Endodermal cell (in vitro differentiated cells): ENCODE data around the gene LRRTM2. TPM values are rescaled to one million over a fixed set of nuclear protein-coding genes. Genes with fewer than 3 reads are reported as not detected.

Experiments used
- DNase-seq: peaks from one replicate; pipeline ENCODE4 v3.0.0-alpha.2; 2017
- H3K27ac ChIP-seq: 2 replicates; pipeline ENCODE4 v1.5.1; 2013; ENCODE audit warnings: mild to moderate bottlenecking, low read depth, low read length, moderate library complexity
- H3K27me3 ChIP-seq: 2 replicates; pipeline ENCODE4 v1.6.1; 2013; ENCODE audit warnings: mild to moderate bottlenecking, low read length, moderate library complexity; ENCODE audit not compliant: insufficient read depth, control insufficient read depth, poor library complexity, severe bottlenecking
- H3K36me3 ChIP-seq: 2 replicates; pipeline ENCODE4 v1.7.0; 2013; ENCODE audit warnings: mild to moderate bottlenecking, low read length, moderate library complexity; ENCODE audit not compliant: control insufficient read depth, insufficient read depth
- H3K4me1 ChIP-seq: one replicate; pipeline ENCODE4 v1.7.0; 2013; ENCODE audit warnings: low read length; ENCODE audit not compliant: control insufficient read depth, insufficient read depth
- H3K4me3 ChIP-seq: 2 replicates; pipeline ENCODE4 v1.5.1; 2013; ENCODE audit warnings: mild to moderate bottlenecking, low read length, moderate library complexity
- H3K9ac ChIP-seq: 2 replicates; pipeline ENCODE4 v1.6.1; 2013; ENCODE audit warnings: mild to moderate bottlenecking, low read length, moderate library complexity; ENCODE audit not compliant: poor library complexity, severe bottlenecking; ENCODE audit errors: extremely low read depth
- H3K9me3 ChIP-seq: 2 replicates; pipeline ENCODE4 v1.6.1; 2013; ENCODE audit warnings: mild to moderate bottlenecking, low read length, moderate library complexity; ENCODE audit not compliant: control insufficient read depth
- H3K27ac Mint-ChIP-seq: 2 replicates; pipeline ENCODE4 v1.8.0; 2020; ENCODE audit warnings: mixed read lengths
- H3K27me3 Mint-ChIP-seq: 2 replicates; pipeline ENCODE4 v1.8.0; 2021; ENCODE audit warnings: mild to moderate bottlenecking, mixed read lengths; ENCODE audit not compliant: insufficient read depth
- H3K36me3 Mint-ChIP-seq: 2 replicates; pipeline ENCODE4 v1.8.0; 2020; ENCODE audit warnings: low read depth, mixed read lengths
- H3K4me1 Mint-ChIP-seq: 2 replicates; pipeline ENCODE4 v1.8.0; 2020; ENCODE audit warnings: mixed read lengths
- H3K4me3 Mint-ChIP-seq: 2 replicates; pipeline ENCODE4 v1.8.0; 2020; ENCODE audit warnings: mild to moderate bottlenecking, moderate library complexity, mixed read lengths
- H3K9me3 Mint-ChIP-seq: 2 replicates; pipeline ENCODE4 v1.8.0; 2020; ENCODE audit warnings: mild to moderate bottlenecking, mixed read lengths
- WGBS, 2 experiments: methylation state at CpG; one replicate each; pipeline versions ENCODE4 v1.1.5 to v1.1.7; 2013; ENCODE audit warnings: missing lambda C conversion rate in 2 of 2, mixed read lengths in 1 of 2; ENCODE audit not compliant: insufficient coverage in 1 of 2, insufficient read length in 1 of 2; 5-methylcytosine and 5-hydroxymethylcytosine counted together
- total RNA-seq, 2 donors: library from RNA; stranded (reverse); fragmentation: NEBNext Ultra II Directional in 1 of 2; extraction: Animal tissue kit (Norgen Biotek cat#: 25700) in 1 of 2; gene quantifications; 2 replicates in 1 of 2; 3 replicates in 1 of 2; pipeline ENCODE4 v1.2.1, GENCODE V29; 2021
- TF ChIP-seq, protein P1 (sequence below): fragments of 200-600 bp; sonication (generic); conservative IDR thresholded peaks from 2 replicates; pipeline ENCODE4 v1.5.0; 2021; ENCODE audit warnings: antibody characterized with exemption, mild to moderate bottlenecking

The LRRTM2 gene
- total RNA-seq, 2 donors from 2014 or later, result not detected

DNA sequence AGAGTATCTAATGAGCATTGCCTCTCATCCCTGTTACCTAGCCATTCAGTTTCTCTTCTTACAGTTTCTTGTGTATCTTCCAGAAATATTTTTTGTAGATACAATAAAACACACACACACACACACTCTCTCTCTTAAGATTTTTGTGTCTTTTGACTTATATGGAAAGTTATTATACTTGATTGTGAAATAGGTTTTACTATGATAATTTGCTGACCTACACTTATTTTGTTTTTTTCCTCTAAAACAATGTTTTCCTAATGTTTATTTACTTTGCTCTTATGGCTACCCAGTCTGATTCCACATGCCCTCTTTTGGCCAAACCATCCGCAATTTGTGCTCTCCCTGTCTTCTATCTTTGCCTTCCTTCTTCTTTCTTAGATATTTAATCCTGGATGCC is 25.3 kb downstream of the LRRTM2 start:
- H3K27ac ChIP-seq, result no peak overlapping the region
- Mint-ChIP-seq H3K36me3 (peaks cover 14% of the 10 kb centered on the region), H3K27ac (no peak overlapping the region), H3K27me3 (no peaks in the 10 kb centered on the region), H3K9me3 (no peaks in the 10 kb centered on the region), H3K4me3 (no peak overlapping the region), H3K4me1 (peaks cover 49% of the 10 kb centered on the region)
- no peak for DNase-seq
- peaks cover 7% of the 10 kb centered on the region for H3K36me3 ChIP-seq
- WGBS, 2 experiments, result 90 to 92% methylated on average over 1 of the region's 1 CpG
- H3K27me3 ChIP-seq, result no peaks in the 10 kb centered on the region
- H3K4me3 ChIP-seq, result no peak overlapping the region
- H3K4me1 ChIP-seq, result no peaks in the 10 kb centered on the region
- TF ChIP-seq, protein P1, sequence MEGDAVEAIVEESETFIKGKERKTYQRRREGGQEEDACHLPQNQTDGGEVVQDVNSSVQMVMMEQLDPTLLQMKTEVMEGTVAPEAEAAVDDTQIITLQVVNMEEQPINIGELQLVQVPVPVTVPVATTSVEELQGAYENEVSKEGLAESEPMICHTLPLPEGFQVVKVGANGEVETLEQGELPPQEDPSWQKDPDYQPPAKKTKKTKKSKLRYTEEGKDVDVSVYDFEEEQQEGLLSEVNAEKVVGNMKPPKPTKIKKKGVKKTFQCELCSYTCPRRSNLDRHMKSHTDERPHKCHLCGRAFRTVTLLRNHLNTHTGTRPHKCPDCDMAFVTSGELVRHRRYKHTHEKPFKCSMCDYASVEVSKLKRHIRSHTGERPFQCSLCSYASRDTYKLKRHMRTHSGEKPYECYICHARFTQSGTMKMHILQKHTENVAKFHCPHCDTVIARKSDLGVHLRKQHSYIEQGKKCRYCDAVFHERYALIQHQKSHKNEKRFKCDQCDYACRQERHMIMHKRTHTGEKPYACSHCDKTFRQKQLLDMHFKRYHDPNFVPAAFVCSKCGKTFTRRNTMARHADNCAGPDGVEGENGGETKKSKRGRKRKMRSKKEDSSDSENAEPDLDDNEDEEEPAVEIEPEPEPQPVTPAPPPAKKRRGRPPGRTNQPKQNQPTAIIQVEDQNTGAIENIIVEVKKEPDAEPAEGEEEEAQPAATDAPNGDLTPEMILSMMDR, result no peak
- H3K9ac ChIP-seq, result no peak overlapping the region
- no peaks in the 10 kb centered on the region for H3K9me3 ChIP-seq

DNA sequence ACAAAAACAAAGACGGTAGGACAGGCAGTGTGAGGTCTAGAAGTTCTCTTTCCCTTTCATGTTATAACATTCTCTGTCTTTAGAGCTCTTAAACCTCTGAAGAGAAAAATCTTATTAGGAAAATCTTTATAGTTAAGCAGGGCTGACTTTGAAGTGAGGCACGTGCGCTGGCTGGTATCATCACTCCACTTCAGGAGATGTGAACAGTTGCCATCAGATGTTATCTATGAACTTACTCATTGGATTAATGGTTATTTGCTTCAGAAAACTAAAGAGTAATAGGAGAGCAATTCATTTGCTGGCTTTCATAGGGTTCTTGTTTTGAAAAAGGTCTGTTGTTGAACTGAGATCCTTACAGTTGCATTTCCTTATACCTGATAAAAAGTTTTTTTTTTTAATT is 25.7 kb downstream of the LRRTM2 start:
- Histone ChIP-seq H3K9me3 (no peaks in the 10 kb centered on the region), H3K4me3 (no peak overlapping the region), H3K27me3 (no peaks in the 10 kb centered on the region), H3K9ac (no peak overlapping the region), H3K4me1 (no peaks in the 10 kb centered on the region), H3K36me3 (peaks cover 2% of the 10 kb centered on the region), H3K27ac (no peak overlapping the region)
- H3K27me3 Mint-ChIP-seq, result no peaks in the 10 kb centered on the region
- TF ChIP-seq, protein P1, result no peak
- H3K9me3 Mint-ChIP-seq, result no peaks in the 10 kb centered on the region
- H3K36me3 Mint-ChIP-seq, result peaks cover 14% of the 10 kb centered on the region
- peaks cover 53% of the 10 kb centered on the region for H3K4me1 Mint-ChIP-seq
- H3K27ac Mint-ChIP-seq, result no peak overlapping the region
- WGBS, 2 experiments, result 77 to 81% methylated on average over 3 of the region's 3 CpGs
- no peak overlapping the region for H3K4me3 Mint-ChIP-seq
- DNase-seq, result no peak

DNA sequence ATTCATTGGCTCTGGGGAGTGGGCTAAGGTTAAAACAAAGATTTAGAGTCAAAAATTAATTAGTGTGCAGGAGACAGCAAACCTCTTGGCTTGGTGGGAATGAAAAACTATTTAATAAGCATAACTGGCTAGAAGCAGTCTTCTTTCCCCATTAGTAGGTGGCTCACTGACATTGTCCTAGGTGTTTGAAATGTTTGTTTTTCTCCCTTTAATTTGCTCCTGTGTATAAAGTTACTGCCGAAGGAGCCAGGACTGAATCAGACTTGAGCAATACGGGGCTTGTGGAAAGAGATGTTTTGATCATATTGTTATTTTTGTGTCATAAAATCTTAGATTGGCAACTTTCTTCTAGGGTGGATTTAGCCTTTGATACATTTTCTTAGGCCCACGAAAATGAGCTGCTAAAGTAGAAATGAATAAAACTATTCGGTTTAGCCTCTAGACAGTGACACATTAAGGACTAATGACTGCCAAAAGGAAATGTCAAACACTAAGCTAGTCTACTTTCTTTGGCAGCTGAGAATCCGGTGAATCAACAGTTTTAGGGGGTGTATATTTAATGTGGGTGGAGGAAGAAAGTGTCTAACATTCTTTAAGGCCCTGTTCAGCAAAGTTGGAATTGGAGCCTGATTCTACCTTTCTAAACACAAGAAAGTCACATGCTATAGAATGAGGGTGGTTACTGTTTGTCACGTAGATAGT is 30.2 kb downstream of the LRRTM2 start:
- H3K27ac Mint-ChIP-seq, result peak overlapping the region; percentile 67
- H3K36me3 ChIP-seq, result peaks cover 11% of the 10 kb centered on the region
- no peaks in the 10 kb centered on the region for H3K9me3 ChIP-seq
- H3K27me3 ChIP-seq, result no peaks in the 10 kb centered on the region
- no peak overlapping the region for H3K27ac ChIP-seq
- H3K36me3 Mint-ChIP-seq, result peaks cover 6% of the 10 kb centered on the region
- H3K4me1 ChIP-seq, result no peaks in the 10 kb centered on the region
- no peaks in the 10 kb centered on the region for H3K9me3 Mint-ChIP-seq
- no peak overlapping the region for H3K9ac ChIP-seq
- no peak overlapping the region for H3K4me3 ChIP-seq
- TF ChIP-seq, protein P1, result no peak
- WGBS, 2 experiments, result 93 to 98% methylated on average over 5 to 6 of the region's 6 CpGs
- H3K27me3 Mint-ChIP-seq, result no peaks in the 10 kb centered on the region
- DNase-seq, result no peak
- no peak overlapping the region for H3K4me3 Mint-ChIP-seq
- peaks cover 40% of the 10 kb centered on the region for H3K4me1 Mint-ChIP-seq
